OCI-LY3 (cell line): Measurements from ENCODE around the gene CD84.
A peak's percentile ranks its signal among the peaks of the same experiment; 100 is the strongest.
"Not testable (repeated sequence)": the region's sequence is repeated elsewhere in the genome, so short reads cannot be mapped to it uniquely, and the experiment has no call there.

Source experiments
- H2AFZ ChIP-seq: fragments of 200-600, 300-600 bp; shearing (Covaris generic); 2 replicates; pipeline ENCODE4 v1.6.0; 2014; ENCODE audit warnings: antibody characterized with exemption, low read depth, low read length
- H3K27ac ChIP-seq: fragments of 200-600, 300-600 bp; sonication (generic); 2 replicates; pipeline ENCODE4 v1.5.1; 2014; ENCODE audit warnings: mild to moderate bottlenecking, low read length, moderate library complexity, mixed read lengths
- H3K27me3 ChIP-seq: fragments of 200-600, 300-600 bp; sonication (generic); 2 replicates; pipeline ENCODE4 v1.6.1; 2014; ENCODE audit warnings: low read depth, low read length, mixed read lengths
- H3K36me3 ChIP-seq: fragments of 200-600, 300-600 bp; sonication (generic); replicated peaks from 2 replicates; pipeline ENCODE3; 2014; ENCODE audit warnings: low read depth, low read length, mixed read lengths
- H3K4me1 ChIP-seq: fragments of 300-600, 200-600 bp; sonication (generic); 2 replicates; pipeline ENCODE4 v1.6.1; 2014; ENCODE audit warnings: low read length, mixed read lengths
- H3K4me2 ChIP-seq: fragments of 200-600, 300-600 bp; sonication (generic); 2 replicates; pipeline ENCODE4 v1.6.1; 2014; ENCODE audit warnings: low read length, mixed read lengths
- H3K4me3 ChIP-seq: fragments of 300-600, 200-600 bp; sonication (generic); 2 replicates; pipeline ENCODE4 v1.5.1; 2014; ENCODE audit warnings: antibody characterized with exemption, mild to moderate bottlenecking, low read length, moderate library complexity
- H3K79me2 ChIP-seq: fragments of 300-600, 200-600 bp; shearing (Covaris generic); 2 replicates; pipeline ENCODE4 v1.6.1; 2014; ENCODE audit warnings: mild to moderate bottlenecking, low read length, mixed read lengths
- H3K9ac ChIP-seq: fragments of 300-600, 200-600 bp; shearing (Covaris generic); 2 replicates; pipeline ENCODE4 v1.6.0; 2014; ENCODE audit warnings: mild to moderate bottlenecking, low read length, moderate library complexity
- H3K9me3 ChIP-seq: fragments of 200-600, 300-600 bp; shearing (Covaris generic); 2 replicates; pipeline ENCODE4 v1.6.1; 2014; ENCODE audit warnings: low read length, mixed read lengths; ENCODE audit not compliant: insufficient read depth
- H4K20me1 ChIP-seq: fragments of 200-600, 300-600 bp; sonication (generic); 2 replicates; pipeline ENCODE4 v1.6.1; 2016; ENCODE audit warnings: low read length, mixed read lengths; ENCODE audit not compliant: insufficient read depth
- EZH2phosphoT487 ChIP-seq: fragments of 200-600 bp; shearing (Covaris generic); IDR thresholded peaks from 2 replicates; pipeline ENCODE4 v1.6.1; 2018; ENCODE audit warnings: antibody characterized with exemption, mixed run types, low read depth
- TF ChIP-seq, protein P1 (sequence below): fragments of 200-600, 300-600 bp; sonication (generic); IDR thresholded peaks from 2 replicates; pipeline ENCODE4 v1.5.1; 2014; ENCODE audit warnings: antibody characterized with exemption, low read length, low read depth

Gene CD84

DNA sequence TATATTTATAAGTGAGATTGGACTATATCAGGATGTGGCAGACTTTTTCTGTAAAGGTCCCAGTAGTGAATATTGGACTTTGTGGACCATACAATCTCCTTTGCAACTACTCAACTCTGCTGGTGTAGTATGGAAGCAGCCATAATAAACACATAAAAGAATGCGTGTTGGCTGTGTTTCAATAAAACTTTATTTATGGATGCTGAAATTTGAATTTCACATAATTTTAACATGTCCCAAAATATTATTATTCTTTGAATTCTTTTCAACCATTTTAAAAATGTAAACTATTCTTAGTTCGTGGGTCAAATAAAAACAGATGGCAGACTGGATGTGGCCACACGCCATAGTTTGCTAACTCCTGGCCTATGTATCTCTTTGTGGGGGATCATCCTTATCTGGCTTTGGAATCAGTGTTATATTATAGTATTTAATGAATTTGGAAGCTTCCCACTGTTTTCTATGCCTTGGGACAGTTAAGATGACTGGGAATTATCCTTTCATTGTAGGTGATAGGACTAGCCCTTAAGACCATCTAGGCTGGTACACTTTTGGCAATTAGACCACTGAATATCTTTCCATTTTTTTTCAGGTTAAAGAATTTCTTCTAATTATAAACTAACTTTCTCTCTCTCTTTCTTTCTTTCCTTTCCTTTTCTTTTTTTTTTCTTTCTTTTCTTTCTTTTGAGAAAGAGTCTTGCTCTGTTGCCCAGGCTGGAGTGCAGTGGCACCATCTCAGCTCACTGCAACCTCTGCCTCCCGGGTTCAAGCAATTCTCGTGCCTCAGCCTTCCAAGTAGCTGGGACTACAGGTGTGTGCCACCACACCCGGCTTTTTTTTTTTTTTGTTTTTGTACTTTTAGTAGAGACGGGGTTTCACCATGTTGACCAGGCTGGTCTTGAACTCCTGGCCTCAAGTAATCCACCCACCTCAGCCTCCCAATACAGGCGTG, 41.3 kb downstream of the CD84 start:
- Histone ChIP-seq H3K27ac (no peak overlapping the region), H3K4me1 (peaks cover 15% of the 10 kb centered on the region), H3K79me2 (no peaks in the 10 kb centered on the region), H3K36me3 (no peaks in the 10 kb centered on the region), H3K27me3 (no peaks in the 10 kb centered on the region), H3K4me2 (no peak overlapping the region), H2AFZ (no peak overlapping the region), H3K4me3 (no peak overlapping the region), H3K9me3 (0 out of 2 replicates have a peak, but pooled peaks cover 4% of the 10 kb centered on the region), H4K20me1 (no peaks in the 10 kb centered on the region), H3K9ac (no peak overlapping the region)
- TF ChIP-seq, protein P1, sequence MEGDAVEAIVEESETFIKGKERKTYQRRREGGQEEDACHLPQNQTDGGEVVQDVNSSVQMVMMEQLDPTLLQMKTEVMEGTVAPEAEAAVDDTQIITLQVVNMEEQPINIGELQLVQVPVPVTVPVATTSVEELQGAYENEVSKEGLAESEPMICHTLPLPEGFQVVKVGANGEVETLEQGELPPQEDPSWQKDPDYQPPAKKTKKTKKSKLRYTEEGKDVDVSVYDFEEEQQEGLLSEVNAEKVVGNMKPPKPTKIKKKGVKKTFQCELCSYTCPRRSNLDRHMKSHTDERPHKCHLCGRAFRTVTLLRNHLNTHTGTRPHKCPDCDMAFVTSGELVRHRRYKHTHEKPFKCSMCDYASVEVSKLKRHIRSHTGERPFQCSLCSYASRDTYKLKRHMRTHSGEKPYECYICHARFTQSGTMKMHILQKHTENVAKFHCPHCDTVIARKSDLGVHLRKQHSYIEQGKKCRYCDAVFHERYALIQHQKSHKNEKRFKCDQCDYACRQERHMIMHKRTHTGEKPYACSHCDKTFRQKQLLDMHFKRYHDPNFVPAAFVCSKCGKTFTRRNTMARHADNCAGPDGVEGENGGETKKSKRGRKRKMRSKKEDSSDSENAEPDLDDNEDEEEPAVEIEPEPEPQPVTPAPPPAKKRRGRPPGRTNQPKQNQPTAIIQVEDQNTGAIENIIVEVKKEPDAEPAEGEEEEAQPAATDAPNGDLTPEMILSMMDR: no peak
- no peak for TF ChIP-seq EZH2phosphoT487

DNA sequence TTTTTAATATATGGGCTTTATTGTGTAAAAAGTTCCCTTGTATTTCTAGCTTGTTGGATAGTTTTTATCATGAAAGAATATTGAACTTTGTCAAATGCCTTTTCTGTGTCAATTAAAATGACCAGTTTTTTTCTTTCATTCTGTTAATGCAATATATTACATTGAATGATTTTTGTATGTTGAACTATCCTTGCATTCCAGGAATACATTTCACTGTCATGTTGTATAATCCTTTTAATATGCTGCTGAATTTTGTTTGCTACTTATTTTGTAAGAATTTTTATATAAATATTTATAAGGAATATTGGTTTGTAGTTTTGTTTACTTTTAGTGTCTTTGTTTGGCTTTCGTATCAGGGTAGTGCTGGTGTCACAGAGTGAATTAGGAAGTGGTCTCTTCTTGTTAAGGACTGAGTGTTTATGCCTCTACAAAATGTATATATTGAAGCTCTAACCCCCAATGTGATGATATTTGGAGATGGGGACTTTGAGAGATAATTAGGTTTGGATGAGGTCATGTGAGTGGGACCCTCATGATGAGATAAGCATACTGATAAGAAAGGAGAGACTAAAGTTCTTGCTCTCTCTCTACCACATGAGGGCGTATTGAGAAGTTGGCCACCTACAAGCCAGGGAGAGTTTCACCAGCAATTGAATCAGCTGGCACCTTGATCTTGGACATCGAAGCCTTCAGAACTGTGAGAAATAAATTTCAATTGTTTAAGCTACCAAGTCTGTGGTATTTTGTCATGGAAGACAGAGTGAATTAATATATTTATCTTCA, 44.3 kb downstream of the CD84 start:
- Histone ChIP-seq H3K27me3 (no peaks in the 10 kb centered on the region), H3K36me3 (no peaks in the 10 kb centered on the region), H2AFZ (no peak overlapping the region), H3K4me1 (peaks cover 4% of the 10 kb centered on the region), H4K20me1 (no peaks in the 10 kb centered on the region), H3K79me2 (no peaks in the 10 kb centered on the region), H3K4me2 (no peak overlapping the region), H3K9ac (no peak overlapping the region), H3K9me3 (0 out of 2 replicates have a peak, but pooled peaks cover 4% of the 10 kb centered on the region), H3K4me3 (no peak overlapping the region), H3K27ac (no peak overlapping the region)
- TF ChIP-seq, protein P1: peak; percentile 14; the same call in 1 of the 2 replicates
- no peak for TF ChIP-seq EZH2phosphoT487

DNA sequence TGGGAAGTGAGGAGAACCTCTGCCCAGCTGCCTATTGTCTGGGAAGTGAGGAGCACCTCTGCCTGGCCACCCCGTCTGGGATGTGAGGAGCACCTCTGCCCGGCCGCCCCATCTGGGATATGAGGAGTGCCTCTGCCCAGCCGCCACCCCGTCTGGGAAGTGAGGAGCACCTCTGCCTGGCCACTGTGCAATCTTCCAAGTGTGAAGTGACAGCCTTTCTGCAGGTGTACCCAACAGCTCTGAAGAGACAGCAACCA, 46.8 kb downstream of the CD84 start:
- H3K4me3 ChIP-seq, H3K9me3 ChIP-seq, H3K4me2 ChIP-seq: not testable (repeated sequence)

DNA sequence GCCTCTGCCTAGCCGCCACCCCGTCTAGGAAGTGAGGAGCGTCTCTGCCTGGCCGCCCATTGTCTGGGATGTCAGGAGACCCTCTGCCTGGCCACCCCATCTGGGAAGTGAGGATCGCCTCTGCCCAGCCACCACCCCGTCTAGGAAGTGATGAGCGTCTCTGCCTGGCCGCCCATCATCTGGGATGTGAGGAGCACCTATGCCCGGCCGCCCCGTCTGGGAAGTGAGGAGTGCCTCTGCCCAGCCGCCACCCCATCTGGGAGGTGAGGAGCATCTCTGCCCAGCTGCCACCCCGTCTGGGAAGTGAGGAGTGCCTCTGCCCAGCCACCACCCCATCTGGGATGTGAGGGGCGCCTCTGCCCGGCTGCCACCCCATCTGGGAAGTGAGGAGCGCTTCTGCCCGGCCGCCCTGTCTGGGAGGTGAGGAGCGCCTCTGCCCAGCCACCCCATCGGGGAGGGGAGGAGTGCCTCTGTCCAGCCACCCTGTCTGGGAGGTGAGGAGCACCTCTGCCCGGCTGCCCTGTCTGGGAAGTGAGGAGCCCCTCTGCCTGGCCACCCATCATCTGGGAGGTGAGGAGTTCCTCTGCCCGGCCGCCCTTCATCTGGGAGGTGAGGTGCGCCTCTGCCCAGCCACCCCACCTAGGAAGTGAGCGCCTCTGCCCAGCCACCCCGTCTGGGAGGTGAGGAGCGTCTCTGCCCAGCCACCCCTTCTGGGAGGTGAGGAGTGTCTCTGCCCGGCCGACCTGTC, 47.3 kb downstream of the CD84 start:
- not testable (repeated sequence) for H3K4me2 ChIP-seq, H3K27ac ChIP-seq, H2AFZ ChIP-seq, H3K4me1 ChIP-seq, H3K27me3 ChIP-seq, H3K9me3 ChIP-seq, H3K9ac ChIP-seq, H3K4me3 ChIP-seq, H3K79me2 ChIP-seq, H3K36me3 ChIP-seq, H4K20me1 ChIP-seq

More for the DNA sequence above, 46.8 kb downstream of the CD84 start:
- not testable (repeated sequence) for H2AFZ ChIP-seq, H3K79me2 ChIP-seq, H3K27ac ChIP-seq, H3K27me3 ChIP-seq, H3K4me1 ChIP-seq, H4K20me1 ChIP-seq, H3K36me3 ChIP-seq, H3K9ac ChIP-seq

DNA sequence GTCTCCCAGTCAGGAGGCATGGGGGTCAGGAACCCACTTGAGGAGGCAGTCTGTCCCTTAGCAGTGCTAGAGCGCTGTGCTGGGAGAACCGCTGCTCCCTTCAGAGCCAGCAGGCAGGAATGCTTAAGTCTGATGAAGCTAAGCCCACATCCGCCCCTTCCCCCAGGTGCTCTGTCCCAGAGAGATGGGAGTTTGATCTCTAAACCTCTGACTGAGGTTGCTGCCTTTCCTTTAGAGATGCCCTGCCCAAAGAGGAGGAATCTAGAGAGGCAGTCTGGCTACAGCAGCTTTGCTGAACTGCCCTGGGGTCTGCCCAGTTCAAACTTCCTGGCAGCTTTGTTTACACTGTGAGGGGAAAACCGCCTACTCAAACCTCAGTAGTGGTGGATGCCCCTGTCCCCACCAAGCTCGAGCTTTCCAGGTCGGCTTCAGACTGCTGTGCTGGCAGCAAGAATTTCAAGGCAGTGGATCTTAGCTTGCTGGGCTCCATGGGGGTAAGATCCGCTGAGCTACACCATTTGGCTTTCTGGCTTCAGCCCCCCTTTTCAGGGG, 49.8 kb downstream of the CD84 start:
- H3K27me3 ChIP-seq, H2AFZ ChIP-seq, H4K20me1 ChIP-seq, H3K36me3 ChIP-seq, H3K9me3 ChIP-seq, H3K79me2 ChIP-seq, H3K27ac ChIP-seq, H3K4me3 ChIP-seq, H3K9ac ChIP-seq, H3K4me2 ChIP-seq, H3K4me1 ChIP-seq: not testable (repeated sequence)

DNA sequence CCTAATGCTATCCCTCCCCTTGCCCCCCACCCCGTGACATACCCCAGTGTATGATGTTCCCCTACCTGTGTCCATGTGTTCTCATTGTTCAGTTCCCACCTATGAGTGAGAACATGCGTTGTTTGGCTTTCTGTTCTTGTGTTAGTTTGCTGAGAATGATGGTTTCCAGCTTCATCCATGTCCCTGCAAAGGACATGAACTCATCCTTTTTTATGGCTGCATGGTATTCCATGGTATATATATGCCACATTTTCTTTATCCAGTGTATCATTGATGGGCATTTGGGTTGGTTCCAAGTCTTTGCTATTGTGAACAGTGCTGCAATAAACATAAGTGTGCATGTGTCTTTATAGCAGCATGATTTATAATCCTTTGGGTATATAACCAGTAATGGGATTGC, 55.5 kb downstream of the CD84 start:
- peaks cover 12% of the 10 kb centered on the region for H3K4me1 ChIP-seq
- not testable (repeated sequence) for H3K9me3 ChIP-seq, H3K36me3 ChIP-seq, H3K9ac ChIP-seq, H3K4me3 ChIP-seq, H3K27me3 ChIP-seq, H4K20me1 ChIP-seq, H3K4me2 ChIP-seq, H2AFZ ChIP-seq, H3K27ac ChIP-seq, H3K79me2 ChIP-seq
